H1 (cell line): ENCODE results near the gene TAGLN2. TPM values are rescaled to one million over a fixed set of nuclear protein-coding genes. Genes with fewer than 3 reads are reported as not detected.
A peak's percentile ranks its signal among the peaks of the same experiment; 100 is the strongest.

Source experiments
- CTCF ChIA-PET: fragments of 300-600 bp; sonication (Branson Sonifier 250); formaldehyde crosslinking; loops from one replicate; lab custom pipeline; 2021; ENCODE audit not compliant: partially characterized antibody; lab: Charles Lee
- POLR2A ChIA-PET: fragments of 300-600 bp; sonication (Branson Sonifier 250); formaldehyde crosslinking; loops from one replicate; lab custom pipeline; 2021; ENCODE audit warnings: inconsistent platforms; ENCODE audit not compliant: partially characterized antibody; lab: Charles Lee
- DNase-seq, 2 experiments: peaks; one replicate each; pipeline versions ENCODE4 v3.0.0 to v3.0.0-alpha.2; 2010 to 2022; ENCODE audit warnings: low spot score in 2 of 2, low read depth in 1 of 2, mixed read lengths in 1 of 2
- FAIRE-seq: peaks from 2 replicates; lab custom pipeline; 2011; peaks lifted over from hg19 to GRCh38; lab: Jason Lieb, UNC
- H2AFZ ChIP-seq: 2 replicates; pipeline ENCODE4 v1.8.1; 2012; ENCODE audit warnings: low read length, inconsistent platforms
- H2AK5ac ChIP-seq: 2 replicates; pipeline ENCODE4 v1.6.1; 2013; ENCODE audit warnings: low read depth, low read length
- H2BK120ac ChIP-seq: replicated peaks from 2 replicates; pipeline ENCODE3; 2013; ENCODE audit warnings: low read depth, low read length, inconsistent platforms
- H2BK12ac ChIP-seq: 2 replicates; pipeline ENCODE4 v1.6.1; 2013; ENCODE audit warnings: low read depth, low read length
- H2BK15ac ChIP-seq: 2 replicates; pipeline ENCODE4 v1.6.1; 2013; ENCODE audit warnings: low read length
- H2BK20ac ChIP-seq: 2 replicates; pipeline ENCODE4 v1.6.1; 2013; ENCODE audit warnings: low read length
- H2BK5ac ChIP-seq: 2 replicates; pipeline ENCODE4 v1.6.1; 2013; ENCODE audit warnings: low read depth, low read length
- H3K14ac ChIP-seq: 2 replicates; pipeline ENCODE4 v1.6.1; 2013; ENCODE audit warnings: inconsistent platforms; ENCODE audit not compliant: insufficient read length
- H3K18ac ChIP-seq: 2 replicates; pipeline ENCODE4 v1.6.1; 2013; ENCODE audit warnings: low read length; ENCODE audit errors: extremely low read depth
- H3K23ac ChIP-seq: 2 replicates; pipeline ENCODE4 v1.6.1; 2013; ENCODE audit warnings: inconsistent platforms; ENCODE audit not compliant: insufficient read length
- H3K23me2 ChIP-seq: 2 replicates; pipeline ENCODE4 v1.6.1; 2013; ENCODE audit warnings: low read depth, low read length
- H3K27ac ChIP-seq: 2 replicates; pipeline ENCODE4 v1.6.1; 2011; ENCODE audit warnings: low read depth, low read length, inconsistent platforms
- H3K27me3 ChIP-seq, 4 experiments: replicated peaks in 1 of 4; 1 replicate in 1 of 4; 2 replicates in 3 of 4; pipeline versions ENCODE4 v1.6.1 to v1.8.1; 2011 to 2013; ENCODE audit warnings: low read length in 3 of 4, mild to moderate bottlenecking in 3 of 4, inconsistent platforms in 2 of 4, mixed read lengths in 2 of 4, moderate library complexity in 1 of 4; ENCODE audit not compliant: control insufficient read depth in 3 of 4, insufficient read depth in 3 of 4; ENCODE audit errors: extremely low read depth in 1 of 4
- H3K36me3 ChIP-seq, 4 experiments: 2 replicates each; pipeline versions ENCODE4 v1.6.1 to v1.8.1; 2011 to 2013; ENCODE audit warnings: mild to moderate bottlenecking in 4 of 4, low read length in 3 of 4, moderate library complexity in 2 of 4, control low read depth in 1 of 4, inconsistent platforms in 1 of 4; ENCODE audit not compliant: insufficient read depth in 4 of 4, control insufficient read depth in 2 of 4
- H3K4ac ChIP-seq: replicated peaks from 2 replicates; pipeline ENCODE3; 2013; ENCODE audit warnings: low read length, low read depth, mixed read lengths, inconsistent platforms; ENCODE audit not compliant: insufficient read length
- H3K4me1 ChIP-seq, 4 experiments: replicated peaks in 1 of 4; 1 replicate in 1 of 4; 2 replicates in 3 of 4; pipeline versions ENCODE4 v1.6.1 to v1.8.1; 2011 to 2013; ENCODE audit warnings: low read length in 3 of 4, inconsistent platforms in 2 of 4, mixed read lengths in 1 of 4; ENCODE audit not compliant: insufficient read depth in 4 of 4, control insufficient read depth in 3 of 4
- H3K4me2 ChIP-seq, 2 experiments: 2 replicates each; pipeline versions ENCODE4 v1.6.1 to v1.8.1; 2011 to 2013; ENCODE audit warnings: low read depth in 2 of 2, low read length in 2 of 2, control low read depth in 1 of 2, inconsistent platforms in 1 of 2, mild to moderate bottlenecking in 1 of 2; ENCODE audit not compliant: insufficient read depth in 1 of 2
- H3K4me3 ChIP-seq, 4 experiments: fragments of 200-600, 300-600 bp in 1 of 4; sonication (generic), shearing (Covaris generic), sonication (Bioruptor Twin) in 1 of 4; 2 replicates each; pipeline versions ENCODE4 v1.5.1 to v1.8.1; 2011 to 2016; ENCODE audit warnings: low read length in 4 of 4, low read depth in 3 of 4, control low read depth in 2 of 4, inconsistent platforms in 2 of 4, mild to moderate bottlenecking in 2 of 4, mixed read lengths in 1 of 4, moderate library complexity in 1 of 4; ENCODE audit not compliant: insufficient read depth in 2 of 4; ENCODE audit errors: extremely low read depth in 1 of 4
- H3K56ac ChIP-seq: replicated peaks from 2 replicates; pipeline ENCODE3; 2013; ENCODE audit warnings: low read depth, mild to moderate bottlenecking, mixed read lengths, low read length, inconsistent platforms; ENCODE audit not compliant: insufficient read length
- H3K79me1 ChIP-seq: 2 replicates; pipeline ENCODE4 v1.6.1; 2013; ENCODE audit warnings: low read depth, low read length, control low read depth
- H3K79me2 ChIP-seq, 2 experiments: 2 replicates each; pipeline versions ENCODE4 v1.6.1 to v1.8.1; 2012 to 2013; ENCODE audit warnings: low read length in 2 of 2, mild to moderate bottlenecking in 2 of 2, inconsistent platforms in 1 of 2; ENCODE audit not compliant: insufficient read depth in 2 of 2, control insufficient read depth in 1 of 2
- H3K9ac ChIP-seq, 4 experiments: replicated peaks in 1 of 4; 1 replicate in 1 of 4; 2 replicates in 3 of 4; pipeline versions ENCODE4 v1.6.1 to v1.8.1; 2011 to 2013; ENCODE audit warnings: low read depth in 3 of 4, low read length in 3 of 4, control low read depth in 2 of 4, mild to moderate bottlenecking in 2 of 4, moderate library complexity in 2 of 4, inconsistent platforms in 1 of 4; ENCODE audit errors: extremely low read depth in 1 of 4
- H3K9me3 ChIP-seq, 2 experiments: 2 replicates each; pipeline versions ENCODE4 v1.6.1 to v1.8.1; 2012 to 2013; ENCODE audit warnings: mild to moderate bottlenecking in 2 of 2, moderate library complexity in 2 of 2, control low read depth in 1 of 2, inconsistent platforms in 1 of 2, low read depth in 1 of 2, low read length in 1 of 2, mixed read lengths in 1 of 2; ENCODE audit not compliant: insufficient read depth in 2 of 2
- H4K20me1 ChIP-seq, 2 experiments: replicated peaks in 1 of 2; 2 replicates each; pipeline versions ENCODE3 to v1.8.1; 2011 to 2013; ENCODE audit warnings: inconsistent platforms in 2 of 2, low read length in 2 of 2, mild to moderate bottlenecking in 1 of 2; ENCODE audit not compliant: insufficient read depth in 2 of 2, control insufficient read depth in 1 of 2
- H4K5ac ChIP-seq: 2 replicates; pipeline ENCODE4 v1.6.1; 2013; ENCODE audit warnings: low read length, low read depth, mixed read lengths, inconsistent platforms; ENCODE audit not compliant: insufficient read length
- H4K8ac ChIP-seq: 2 replicates; pipeline ENCODE4 v1.8.0; 2013; ENCODE audit warnings: mild to moderate bottlenecking, moderate library complexity, low read length, inconsistent platforms; ENCODE audit not compliant: insufficient read depth; ENCODE audit errors: extremely low read depth
- H4K91ac ChIP-seq: replicated peaks from 2 replicates; pipeline ENCODE3; 2013; ENCODE audit warnings: low read length, mixed read lengths, inconsistent platforms; ENCODE audit not compliant: insufficient read length
- BCL11A ChIP-seq, 2 experiments: IDR thresholded peaks; one replicate each; pipeline ENCODE4 v1.6.1; 2011; ENCODE audit warnings: low read depth in 2 of 2, low read length in 2 of 2, mild to moderate bottlenecking in 2 of 2
- CBX8 ChIP-seq: fragments of 300-800, 300-1000 bp; sonication (generic); IDR thresholded peaks from 2 replicates; pipeline ENCODE4 v1.7.1; 2016; ENCODE audit warnings: low read depth, low read length, borderline replicate concordance
- CREB1 ChIP-seq: IDR thresholded peaks from 2 replicates; pipeline ENCODE4 v1.6.1; 2012; ENCODE audit warnings: inconsistent platforms
- POU5F1 ChIP-seq: IDR thresholded peaks from 2 replicates; pipeline ENCODE4 v1.6.1; 2011; ENCODE audit warnings: low read depth, mild to moderate bottlenecking, low read length, moderate library complexity
- RAD21 ChIP-seq, 2 experiments: IDR thresholded peaks in 1 of 2; conservative IDR thresholded peaks in 1 of 2; 2 replicates each; pipeline ENCODE4 v1.6.1; 2011; ENCODE audit warnings: low read depth in 2 of 2, low read length in 2 of 2, improper control_type of control experiment in 1 of 2, inconsistent platforms in 1 of 2, mild to moderate bottlenecking in 1 of 2, moderate library complexity in 1 of 2
- SP1 ChIP-seq: IDR thresholded peaks from 2 replicates; pipeline ENCODE4 v1.6.1; 2011; ENCODE audit warnings: low read depth, low read length
- TAF1 ChIP-seq: IDR thresholded peaks from 2 replicates; pipeline ENCODE4 v1.6.1; 2011; ENCODE audit warnings: mild to moderate bottlenecking, low read depth, low read length
- WGBS, 2 experiments: shearing (Covaris generic) in 1 of 2; methylation state at CpG; one replicate each; pipeline versions ENCODE4 v1.1.6 to v1.1.7; 2013 to 2015; ENCODE audit warnings: low lambda C conversion rate in 2 of 2, mixed read lengths in 2 of 2, inconsistent platforms in 1 of 2, low coverage in 1 of 2, missing lambda C conversion rate in 1 of 2; ENCODE audit not compliant: insufficient replicate concordance in 2 of 2, insufficient coverage in 1 of 2, insufficient read length in 1 of 2; ENCODE audit errors: extremely low coverage in 1 of 2, missing lambda C conversion rate in 1 of 2; 5-methylcytosine and 5-hydroxymethylcytosine counted together
- polyA plus RNA-seq, 7 experiments: library from polyadenylated mRNA; depleted of rRNA in 3 of 7; stranded (reverse) in 5 of 7; unstranded in 2 of 7; fragments of >200 nt in 5 of 7; fragments of 200-250 nt in 2 of 7; gene quantifications; 1 replicate in 5 of 7; 2 replicates in 1 of 7; 4 replicates in 1 of 7; pipeline versions ENCODE4 v1.2.1 to v1.2.3, GENCODE V29; 2011 to 2013; ENCODE audit warnings: missing spikeins in 2 of 7, mixed read lengths in 2 of 7
- total RNA-seq: library from RNA; stranded (reverse); fragmentation: NEBNext Ultra II Directional; extraction: Animal tissue kit (Norgen Biotek cat#: 25700); gene quantifications from 2 replicates; pipeline ENCODE4 v1.2.1, GENCODE V29; 2021
- TF ChIP-seq, protein P1 (sequence below): IDR thresholded peaks from 2 replicates; pipeline ENCODE4 v1.6.1; 2012; ENCODE audit warnings: inconsistent platforms
- TF ChIP-seq, protein P2 (sequence below), 3 experiments: IDR thresholded peaks; 1 replicate in 2 of 3; 2 replicates in 1 of 3; pipeline versions ENCODE4 v1.5.1 to v1.6.1; 2011; ENCODE audit warnings: low read length in 3 of 3, mild to moderate bottlenecking in 3 of 3, inconsistent platforms in 2 of 3, low read depth in 1 of 3, moderate library complexity in 1 of 3; ENCODE audit not compliant: insufficient read depth in 1 of 3; ENCODE audit errors: control extremely low read depth in 1 of 3

TAGLN2 gene
- total and polyA plus RNA-seq, 2 of the 8 experiments (the other 6 are each of a cell fraction or from before 2014, with no cell fraction given) = 93.0 to 114 TPM

GRCh38 chr1:159942632-159943277 is 17.4 kb upstream of the TAGLN2 start:
- H4K91ac ChIP-seq = no peak overlapping the region
- H3K9me3 ChIP-seq = no peaks in the 10 kb centered on the region
- H3K9ac ChIP-seq = no peak overlapping the region
- H3K4ac ChIP-seq = no peak overlapping the region
- FAIRE-seq (no peak), DNase-seq (no peak)
- H3K36me3 ChIP-seq = peaks cover 0 to 12% (median 1%) of the 10 kb centered on the region in 4 experiments; a peak in 5 of 8 replicates
- no peak overlapping the region for H3K23ac ChIP-seq
- H3K14ac ChIP-seq = no peak overlapping the region
- no peak overlapping the region; the same call in 1 of the 2 replicates for H4K8ac ChIP-seq
- H3K4me2 ChIP-seq = no peak overlapping the region
- H4K5ac ChIP-seq = no peak overlapping the region
- H3K27me3 ChIP-seq = no peaks in the 10 kb centered on the region
- H3K4me1 ChIP-seq = peaks cover 7 to 24% (median 16%) of the 10 kb centered on the region in 4 experiments
- H4K20me1 ChIP-seq = no peaks in the 10 kb centered on the region
- no peak overlapping the region for H2BK120ac ChIP-seq
- no peak overlapping the region for H3K4me3 ChIP-seq
- H3K79me1 ChIP-seq = peaks cover 2% of the 10 kb centered on the region; the same call in 1 of the 2 replicates
- no peak overlapping the region for H2BK20ac ChIP-seq
- H3K23me2 ChIP-seq = peaks cover 10% of the 10 kb centered on the region; the same call in 1 of the 2 replicates
- ChIA-PET POLR2A (interaction anchor here (0.9 to 2.5 kb wide), 4 partner anchors 11 to 62 kb away, joined by 3 to 9 read pairs (median 4); partner anchors contain the start of gene SLAMF9), CTCF (interaction anchor here (16.4 to 35.5 kb wide), 2 partner anchors 51 to 62 kb away, joined by 124 to 696 read pairs; no protein-coding TSS in a partner anchor)
- 80% methylated on average over 14 of the region's 15 CpGs; no CpG with 5 or more reads in 1 of the 2 experiments for WGBS, 2 experiments
- no peak overlapping the region for H2AK5ac ChIP-seq
- no peak overlapping the region for H3K18ac ChIP-seq
- no peak overlapping the region for H2BK15ac ChIP-seq
- H2AFZ ChIP-seq = no peak overlapping the region
- no peak overlapping the region for H3K27ac ChIP-seq
- no peak overlapping the region for H2BK5ac ChIP-seq
- 0 out of 2 replicates have a peak overlapping the region, but pooled peaks have one; percentile 39 for H2BK12ac ChIP-seq
- H3K79me2 ChIP-seq = peaks cover 3 to 12% of the 10 kb centered on the region in 2 experiments; a peak in 2 of 4 replicates
- no peak overlapping the region for H3K56ac ChIP-seq
- TF ChIP-seq CBX8 = no peak
- TF ChIP-seq BCL11A (IDR thresholded peaks at IDR 0.05; ENCODE audit: low read depth in 2 of 2, low read length in 2 of 2) = no peak
- no peak for TF ChIP-seq RAD21 (IDR thresholded peaks at IDR 0.05 in 1 of 2, conservative IDR thresholded peaks at IDR 0.05 in 1 of 2; ENCODE audit: low read depth in 2 of 2, low read length in 2 of 2)
- no peak for TF ChIP-seq SP1
- TF ChIP-seq, protein P1, sequence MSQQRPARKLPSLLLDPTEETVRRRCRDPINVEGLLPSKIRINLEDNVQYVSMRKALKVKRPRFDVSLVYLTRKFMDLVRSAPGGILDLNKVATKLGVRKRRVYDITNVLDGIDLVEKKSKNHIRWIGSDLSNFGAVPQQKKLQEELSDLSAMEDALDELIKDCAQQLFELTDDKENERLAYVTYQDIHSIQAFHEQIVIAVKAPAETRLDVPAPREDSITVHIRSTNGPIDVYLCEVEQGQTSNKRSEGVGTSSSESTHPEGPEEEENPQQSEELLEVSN = no peak
- TF ChIP-seq CREB1 = no peak
- TF ChIP-seq, protein P2, sequence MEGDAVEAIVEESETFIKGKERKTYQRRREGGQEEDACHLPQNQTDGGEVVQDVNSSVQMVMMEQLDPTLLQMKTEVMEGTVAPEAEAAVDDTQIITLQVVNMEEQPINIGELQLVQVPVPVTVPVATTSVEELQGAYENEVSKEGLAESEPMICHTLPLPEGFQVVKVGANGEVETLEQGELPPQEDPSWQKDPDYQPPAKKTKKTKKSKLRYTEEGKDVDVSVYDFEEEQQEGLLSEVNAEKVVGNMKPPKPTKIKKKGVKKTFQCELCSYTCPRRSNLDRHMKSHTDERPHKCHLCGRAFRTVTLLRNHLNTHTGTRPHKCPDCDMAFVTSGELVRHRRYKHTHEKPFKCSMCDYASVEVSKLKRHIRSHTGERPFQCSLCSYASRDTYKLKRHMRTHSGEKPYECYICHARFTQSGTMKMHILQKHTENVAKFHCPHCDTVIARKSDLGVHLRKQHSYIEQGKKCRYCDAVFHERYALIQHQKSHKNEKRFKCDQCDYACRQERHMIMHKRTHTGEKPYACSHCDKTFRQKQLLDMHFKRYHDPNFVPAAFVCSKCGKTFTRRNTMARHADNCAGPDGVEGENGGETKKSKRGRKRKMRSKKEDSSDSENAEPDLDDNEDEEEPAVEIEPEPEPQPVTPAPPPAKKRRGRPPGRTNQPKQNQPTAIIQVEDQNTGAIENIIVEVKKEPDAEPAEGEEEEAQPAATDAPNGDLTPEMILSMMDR (IDR thresholded peaks at IDR 0.05; ENCODE audit: control extremely low read depth in 1 of 3, insufficient read depth in 1 of 3, low read depth in 1 of 3, low read length in 3 of 3) = no peak
- TF ChIP-seq POU5F1 = no peak
- TF ChIP-seq TAF1 = no peak
